KOPT-K1 (cell line): ENCODE data around the gene ME3.
"Not testable (repeated sequence)": the region's sequence is repeated elsewhere in the genome, so short reads cannot be mapped to it uniquely, and the experiment has no call there.

Experiments used
- H3K27ac ChIP-seq: fragments of 200-600 bp; sonication (generic); 2 replicates; pipeline ENCODE4 v1.5.1; 2016; ENCODE audit warnings: antibody characterized with exemption, mild to moderate bottlenecking, low read depth, low read length; ENCODE audit not compliant: poor library complexity, severe bottlenecking
- H3K36me3 ChIP-seq: fragments of 200-600 bp; sonication (generic); 2 replicates; pipeline ENCODE4 v1.5.1; 2017; ENCODE audit warnings: antibody characterized with exemption, mild to moderate bottlenecking, low read length, moderate library complexity; ENCODE audit not compliant: insufficient read depth
- H3K9me3 ChIP-seq: fragments of 200-600 bp; sonication (generic); 2 replicates; pipeline ENCODE4 v1.5.1; 2017; ENCODE audit warnings: antibody characterized with exemption, low read length, mild to moderate bottlenecking; ENCODE audit not compliant: insufficient read depth, poor library complexity, severe bottlenecking

Gene ME3

GRCh38 chr11:86663291-86663690 lies 9.1 kb downstream of the ME3 start:
- H3K36me3 ChIP-seq, result no peaks in the 10 kb centered on the region
- H3K27ac ChIP-seq, result no peak overlapping the region

GRCh38 chr11:86660736-86661135 lies 11.7 kb downstream of the ME3 start:
- Histone ChIP-seq H3K9me3 (no peaks in the 10 kb centered on the region), H3K27ac (no peak overlapping the region), H3K36me3 (no peaks in the 10 kb centered on the region)

More at GRCh38 chr11:86663291-86663690, 9.1 kb downstream of the ME3 start:
- no peaks in the 10 kb centered on the region for H3K9me3 ChIP-seq

- H3K27ac ChIP-seq, result no peak overlapping the region
Observed at GRCh38 chr11:86660088-86660487, 12.3 kb downstream of the ME3 start.

GRCh38 chr11:86658534-86658933 lies 13.9 kb downstream of the ME3 start:
- H3K36me3 ChIP-seq, result no peaks in the 10 kb centered on the region
- H3K27ac ChIP-seq, result no peak overlapping the region
- H3K9me3 ChIP-seq, result no peaks in the 10 kb centered on the region

More at GRCh38 chr11:86660088-86660487, 12.3 kb downstream of the ME3 start:
- H3K36me3 ChIP-seq, result no peaks in the 10 kb centered on the region
- H3K9me3 ChIP-seq, result no peaks in the 10 kb centered on the region

- H3K36me3 ChIP-seq, H3K9me3 ChIP-seq, H3K27ac ChIP-seq: not testable (repeated sequence)
Observed at GRCh38 chr11:86645212-86645611, 27.2 kb downstream of the ME3 start.

- H3K9me3 ChIP-seq, result no peaks in the 10 kb centered on the region
- no peaks in the 10 kb centered on the region for H3K36me3 ChIP-seq
- H3K27ac ChIP-seq, result no peak overlapping the region
Observed at GRCh38 chr11:86644291-86644690, 28.1 kb downstream of the ME3 start.

- no peaks in the 10 kb centered on the region for H3K36me3 ChIP-seq
Observed at GRCh38 chr11:86641537-86642261, 30.7 kb downstream of the ME3 start.

GRCh38 chr11:86639137-86639536 lies 33.3 kb downstream of the ME3 start:
- Histone ChIP-seq H3K9me3 (no peaks in the 10 kb centered on the region), H3K36me3 (no peaks in the 10 kb centered on the region), H3K27ac (no peak overlapping the region)

More at GRCh38 chr11:86641537-86642261, 30.7 kb downstream of the ME3 start:
- Histone ChIP-seq H3K27ac (no peak overlapping the region), H3K9me3 (no peaks in the 10 kb centered on the region)

- Histone ChIP-seq H3K36me3 (no peaks in the 10 kb centered on the region), H3K27ac (no peak overlapping the region), H3K9me3 (no peaks in the 10 kb centered on the region)
Observed at GRCh38 chr11:86638673-86639072, 33.7 kb downstream of the ME3 start.

GRCh38 chr11:86637988-86638387 lies 34.4 kb downstream of the ME3 start:
- no peaks in the 10 kb centered on the region for H3K9me3 ChIP-seq
- H3K36me3 ChIP-seq, result no peaks in the 10 kb centered on the region
- no peak overlapping the region for H3K27ac ChIP-seq

- no peaks in the 10 kb centered on the region for H3K36me3 ChIP-seq
- H3K9me3 ChIP-seq, result no peaks in the 10 kb centered on the region
- no peak overlapping the region for H3K27ac ChIP-seq
Observed at GRCh38 chr11:86636275-86636674, 36.1 kb downstream of the ME3 start.

- Histone ChIP-seq H3K9me3 (no peaks in the 10 kb centered on the region), H3K27ac (no peak overlapping the region)
Observed at GRCh38 chr11:86632499-86633269, 39.7 kb downstream of the ME3 start.

GRCh38 chr11:86630229-86630981 lies 42.0 kb downstream of the ME3 start:
- Histone ChIP-seq H3K36me3 (no peaks in the 10 kb centered on the region), H3K27ac (no peak overlapping the region), H3K9me3 (no peaks in the 10 kb centered on the region)

More at GRCh38 chr11:86632499-86633269, 39.7 kb downstream of the ME3 start:
- H3K36me3 ChIP-seq, result no peaks in the 10 kb centered on the region

- no peaks in the 10 kb centered on the region for H3K9me3 ChIP-seq
Observed at GRCh38 chr11:86629045-86629706, 43.2 kb downstream of the ME3 start.

More at GRCh38 chr11:86629045-86629706, 43.2 kb downstream of the ME3 start:
- H3K27ac ChIP-seq, result no peak overlapping the region
- no peaks in the 10 kb centered on the region for H3K36me3 ChIP-seq
